Measurements from ENCODE around the gene ELP1.

GRCh38 chr9:108844856-108845255, 89.1 kb downstream of the ELP1 start:
- TF ChIP-seq YY1 (IDR thresholded peaks at IDR 0.05) = no peak
- TF ChIP-seq RXRA (IDR thresholded peaks at IDR 0.05) = no peak
- TF ChIP-seq CTCF (IDR thresholded peaks at IDR 0.05; ENCODE audit: low read depth, low read length, missing input control) = no peak
- no peak for TF ChIP-seq REST (IDR thresholded peaks at IDR 0.05)
- no peak for TF ChIP-seq ATF3 (IDR thresholded peaks at IDR 0.05)
- TF ChIP-seq RAD21 (IDR thresholded peaks at IDR 0.05) = no peak
